HepG2 (cell line): ENCODE data around the gene CORO7. TPM values are rescaled to one million over a fixed set of nuclear protein-coding genes. Genes with fewer than 3 reads are reported as not detected.

Source experiments
- HOMEZ ChIP-seq: IDR thresholded peaks from 2 replicates; pipeline ENCODE4 v1.6.1; 2016; ENCODE audit warnings: low read depth
- PAWR ChIP-seq: sonication (generic); formaldehyde crosslinking; IDR thresholded peaks from 2 replicates; pipeline ENCODE4 v1.4.0; 2020; ENCODE audit warnings: missing genetic modification reagents, mild to moderate bottlenecking, borderline replicate concordance
- TBL1XR1 ChIP-seq: fragments of 150-350 bp; IDR thresholded peaks from 2 replicates; pipeline ENCODE4 v1.6.1; 2014; ENCODE audit warnings: borderline replicate concordance, low read length; ENCODE audit not compliant: partially characterized antibody
- TBX3 ChIP-seq: fragments of 450-650 bp; IDR thresholded peaks from 2 replicates; pipeline ENCODE4 v1.6.1; 2017; ENCODE audit warnings: antibody characterized with exemption, mild to moderate bottlenecking, inconsistent platforms, borderline replicate concordance
- ZFP62 ChIP-seq: sonication (generic); formaldehyde crosslinking; IDR thresholded peaks from 2 replicates; pipeline ENCODE4 v1.4.0; 2020; ENCODE audit warnings: missing genetic modification reagents
- ZNF430 ChIP-seq: sonication (generic); formaldehyde crosslinking; IDR thresholded peaks from 2 replicates; pipeline ENCODE4 v1.9.0; 2021; ENCODE audit warnings: mild to moderate bottlenecking, missing genetic modification reagents
- polyA plus RNA-seq, 8 experiments: library from polyadenylated mRNA; depleted of rRNA in 3 of 8; stranded (reverse) in 7 of 8; unstranded in 1 of 8; fragments of >200 nt; fragmentation: Illumina TruSeq in 4 of 8; extraction: Trizol in 4 of 8; gene quantifications; 2 replicates each; pipeline versions ENCODE4 v1.2.1 to v1.2.3, GENCODE V29; 2011 to 2016; ENCODE audit warnings: low read depth in 4 of 8, missing spikeins in 1 of 8, mixed read lengths in 1 of 8; ENCODE audit not compliant: insufficient read depth in 1 of 8
- total RNA-seq, 5 experiments: library from RNA; depleted of rRNA; stranded (reverse); fragments of >200 nt; fragmentation: Illumina TruSeq; extraction: Trizol; gene quantifications; 2 replicates each; pipeline ENCODE4 v1.2.3, GENCODE V29; 2016; ENCODE audit warnings: low read depth in 1 of 5
- TF ChIP-seq, protein P1 (sequence below): sonication (generic); formaldehyde crosslinking; IDR thresholded peaks from 2 replicates; pipeline ENCODE4 v1.5.0; 2020; ENCODE audit warnings: mild to moderate bottlenecking, missing genetic modification reagents, borderline replicate concordance
- TF ChIP-seq, protein P2 (sequence below): sonication (generic); formaldehyde crosslinking; IDR thresholded peaks from 2 replicates; pipeline ENCODE4 v1.5.1; 2020; ENCODE audit warnings: missing genetic modification reagents, mild to moderate bottlenecking, borderline replicate concordance

CORO7 gene
- total and polyA plus RNA-seq, 2 of the 13 experiments (the other 11 are each of a cell fraction or from before 2014, with no cell fraction given) = 9.9 to 14.3 TPM

DNA sequence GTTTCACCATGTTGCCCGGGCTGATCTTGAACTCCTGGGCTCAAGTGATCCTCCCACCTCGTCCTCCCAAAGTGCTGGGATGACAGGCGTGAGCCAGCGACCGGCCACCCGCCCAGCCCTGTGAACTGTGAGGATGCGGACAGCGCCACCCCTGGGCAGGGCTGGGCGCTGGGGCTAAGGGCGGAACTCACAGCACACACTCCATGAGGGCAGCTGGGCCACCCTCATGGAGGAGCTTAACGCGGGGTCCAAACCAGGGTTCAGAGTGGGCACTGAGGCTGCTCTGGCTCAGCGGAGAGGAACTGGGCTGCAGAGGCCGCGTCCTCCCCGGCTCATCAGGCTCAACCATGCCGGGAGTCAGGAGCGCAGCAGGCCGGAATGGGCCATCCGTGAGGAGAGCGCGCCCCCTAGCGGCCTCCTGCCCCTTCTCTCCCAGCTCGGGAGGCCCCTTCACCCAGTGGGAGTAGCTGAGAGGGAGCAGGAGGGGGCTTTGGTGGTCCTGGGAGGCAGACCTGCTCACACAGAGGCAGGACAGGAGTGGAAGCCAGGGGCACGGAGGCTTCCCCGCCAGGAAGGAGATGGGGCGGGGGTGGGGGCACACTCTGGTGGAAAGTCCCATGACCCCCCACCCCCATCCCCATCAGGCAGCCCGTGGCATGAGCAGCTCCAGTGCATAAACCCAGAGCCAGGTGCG, 13.8 kb downstream of the CORO7 start (continued):
- TF ChIP-seq HOMEZ (no peak), TBL1XR1 (no peak), ZFP62 (no peak), PAWR (CRISPR knock-in tag) (no peak), TBX3 (no peak), ZNF430 (CRISPR knock-in tag) (no peak)
- TF ChIP-seq, protein P1, sequence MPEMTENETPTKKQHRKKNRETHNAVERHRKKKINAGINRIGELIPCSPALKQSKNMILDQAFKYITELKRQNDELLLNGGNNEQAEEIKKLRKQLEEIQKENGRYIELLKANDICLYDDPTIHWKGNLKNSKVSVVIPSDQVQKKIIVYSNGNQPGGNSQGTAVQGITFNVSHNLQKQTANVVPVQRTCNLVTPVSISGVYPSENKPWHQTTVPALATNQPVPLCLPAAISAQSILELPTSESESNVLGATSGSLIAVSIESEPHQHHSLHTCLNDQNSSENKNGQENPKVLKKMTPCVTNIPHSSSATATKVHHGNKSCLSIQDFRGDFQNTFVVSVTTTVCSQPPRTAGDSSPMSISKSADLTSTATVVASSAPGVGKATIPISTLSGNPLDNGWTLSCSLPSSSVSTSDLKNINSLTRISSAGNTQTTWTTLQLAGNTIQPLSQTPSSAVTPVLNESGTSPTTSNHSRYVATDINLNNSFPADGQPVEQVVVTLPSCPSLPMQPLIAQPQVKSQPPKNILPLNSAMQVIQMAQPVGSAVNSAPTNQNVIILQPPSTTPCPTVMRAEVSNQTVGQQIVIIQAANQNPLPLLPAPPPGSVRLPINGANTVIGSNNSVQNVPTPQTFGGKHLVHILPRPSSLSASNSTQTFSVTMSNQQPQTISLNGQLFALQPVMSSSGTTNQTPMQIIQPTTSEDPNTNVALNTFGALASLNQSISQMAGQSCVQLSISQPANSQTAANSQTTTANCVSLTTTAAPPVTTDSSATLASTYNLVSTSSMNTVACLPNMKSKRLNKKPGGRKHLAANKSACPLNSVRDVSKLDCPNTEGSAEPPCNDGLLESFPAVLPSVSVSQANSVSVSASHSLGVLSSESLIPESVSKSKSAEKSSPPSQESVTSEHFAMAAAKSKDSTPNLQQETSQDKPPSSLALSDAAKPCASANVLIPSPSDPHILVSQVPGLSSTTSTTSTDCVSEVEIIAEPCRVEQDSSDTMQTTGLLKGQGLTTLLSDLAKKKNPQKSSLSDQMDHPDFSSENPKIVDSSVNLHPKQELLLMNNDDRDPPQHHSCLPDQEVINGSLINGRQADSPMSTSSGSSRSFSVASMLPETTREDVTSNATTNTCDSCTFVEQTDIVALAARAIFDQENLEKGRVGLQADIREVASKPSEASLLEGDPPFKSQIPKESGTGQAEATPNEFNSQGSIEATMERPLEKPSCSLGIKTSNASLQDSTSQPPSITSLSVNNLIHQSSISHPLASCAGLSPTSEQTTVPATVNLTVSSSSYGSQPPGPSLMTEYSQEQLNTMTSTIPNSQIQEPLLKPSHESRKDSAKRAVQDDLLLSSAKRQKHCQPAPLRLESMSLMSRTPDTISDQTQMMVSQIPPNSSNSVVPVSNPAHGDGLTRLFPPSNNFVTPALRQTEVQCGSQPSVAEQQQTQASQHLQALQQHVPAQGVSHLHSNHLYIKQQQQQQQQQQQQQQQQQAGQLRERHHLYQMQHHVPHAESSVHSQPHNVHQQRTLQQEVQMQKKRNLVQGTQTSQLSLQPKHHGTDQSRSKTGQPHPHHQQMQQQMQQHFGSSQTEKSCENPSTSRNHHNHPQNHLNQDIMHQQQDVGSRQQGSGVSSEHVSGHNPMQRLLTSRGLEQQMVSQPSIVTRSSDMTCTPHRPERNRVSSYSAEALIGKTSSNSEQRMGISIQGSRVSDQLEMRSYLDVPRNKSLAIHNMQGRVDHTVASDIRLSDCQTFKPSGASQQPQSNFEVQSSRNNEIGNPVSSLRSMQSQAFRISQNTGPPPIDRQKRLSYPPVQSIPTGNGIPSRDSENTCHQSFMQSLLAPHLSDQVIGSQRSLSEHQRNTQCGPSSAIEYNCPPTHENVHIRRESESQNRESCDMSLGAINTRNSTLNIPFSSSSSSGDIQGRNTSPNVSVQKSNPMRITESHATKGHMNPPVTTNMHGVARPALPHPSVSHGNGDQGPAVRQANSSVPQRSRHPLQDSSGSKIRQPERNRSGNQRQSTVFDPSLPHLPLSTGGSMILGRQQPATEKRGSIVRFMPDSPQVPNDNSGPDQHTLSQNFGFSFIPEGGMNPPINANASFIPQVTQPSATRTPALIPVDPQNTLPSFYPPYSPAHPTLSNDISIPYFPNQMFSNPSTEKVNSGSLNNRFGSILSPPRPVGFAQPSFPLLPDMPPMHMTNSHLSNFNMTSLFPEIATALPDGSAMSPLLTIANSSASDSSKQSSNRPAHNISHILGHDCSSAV (CRISPR knock-in tag) = no peak
- TF ChIP-seq, protein P2, sequence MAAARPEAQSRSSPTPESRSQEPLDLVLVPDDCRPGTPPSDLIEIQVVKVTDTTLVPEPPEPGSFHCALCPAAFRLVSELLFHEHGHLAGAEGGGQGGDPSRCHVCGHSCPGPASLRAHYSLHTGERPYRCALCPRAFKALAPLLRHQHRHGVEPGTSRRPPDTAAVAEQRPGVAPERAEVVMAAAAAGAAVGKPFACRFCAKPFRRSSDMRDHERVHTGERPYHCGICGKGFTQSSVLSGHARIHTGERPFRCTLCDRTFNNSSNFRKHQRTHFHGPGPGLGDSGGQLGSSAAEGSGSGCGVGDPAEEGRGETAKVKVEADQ (CRISPR knock-in tag) = no peak
